Measurements from ENCODE around the gene RALGAPA2. TPM values are rescaled to one million over a fixed set of nuclear protein-coding genes. Genes with fewer than 3 reads are reported as not detected.

The RALGAPA2 gene
- total and polyA plus RNA-seq, 4 donors: 14.4 to 24.8 (median 18.0) TPM

DNA sequence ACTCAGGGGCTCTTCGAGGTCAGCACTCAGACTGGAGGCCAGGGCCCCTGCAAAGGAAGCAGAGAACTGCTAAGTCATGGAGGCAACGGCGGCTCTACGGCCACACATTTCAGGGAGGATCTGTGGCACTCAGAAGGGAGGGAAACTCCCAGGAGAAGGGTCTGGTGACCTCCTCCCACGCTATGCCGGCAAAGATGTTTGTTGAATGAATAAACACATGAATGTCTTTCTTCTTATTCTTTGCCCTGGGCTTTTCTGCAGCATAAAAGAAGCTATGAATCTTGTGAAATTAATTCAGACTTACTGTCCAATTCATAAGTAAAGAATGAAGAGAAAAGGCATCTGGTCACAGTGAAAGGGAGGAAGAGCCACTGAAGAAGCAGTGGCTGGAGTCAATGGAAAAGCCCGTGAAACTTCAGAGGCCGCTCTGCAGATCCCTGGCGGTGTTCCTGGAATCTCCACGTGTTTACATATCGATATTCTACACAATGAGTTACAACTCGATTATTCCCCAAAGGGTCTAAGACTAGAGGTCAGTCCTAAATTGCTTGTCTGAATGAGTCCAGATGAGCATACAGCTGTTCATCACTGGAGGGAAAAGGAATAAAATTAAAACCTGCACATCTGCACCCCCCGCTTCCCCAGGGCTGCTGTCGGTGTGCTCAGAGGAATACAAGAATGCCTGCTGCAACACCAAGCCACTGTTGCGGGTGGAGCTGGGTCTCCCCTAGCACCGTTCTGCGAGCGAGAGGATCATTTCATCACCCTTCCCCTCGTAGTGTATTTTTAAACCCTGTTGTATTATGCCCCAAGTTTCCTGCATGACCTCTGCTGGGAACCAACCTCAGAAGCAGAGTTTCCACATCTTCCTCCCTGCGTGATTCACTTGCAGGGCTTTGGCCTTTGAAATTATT is 319.0 kb downstream of the RALGAPA2 start:
- 68% methylated on average over 9 of the region's 20 CpGs for WGBS (ENCODE audit: insufficient coverage)
- no peak for DNase-seq (ENCODE audit: low read depth in 4 of 6, low spot score in 6 of 6)
- H3K9me3 ChIP-seq (ENCODE audit: control insufficient read depth, insufficient read depth, low read length): no peaks in the 10 kb centered on the region
- H3K27me3 ChIP-seq (ENCODE audit: control insufficient read depth, insufficient read depth, low read length): peaks cover 10% of the 10 kb centered on the region
- H3K4me1 ChIP-seq (ENCODE audit: control insufficient read depth, insufficient read depth, low read length): peaks cover 8% of the 10 kb centered on the region
- no peak overlapping the region for H3K27ac ChIP-seq (ENCODE audit: low read depth, low read length)
- peaks cover 32% of the 10 kb centered on the region for H3K36me3 ChIP-seq (ENCODE audit: control insufficient read depth, insufficient read depth, low read length)
- H3K4me3 ChIP-seq (ENCODE audit: low read depth, low read length): no peak overlapping the region

DNA sequence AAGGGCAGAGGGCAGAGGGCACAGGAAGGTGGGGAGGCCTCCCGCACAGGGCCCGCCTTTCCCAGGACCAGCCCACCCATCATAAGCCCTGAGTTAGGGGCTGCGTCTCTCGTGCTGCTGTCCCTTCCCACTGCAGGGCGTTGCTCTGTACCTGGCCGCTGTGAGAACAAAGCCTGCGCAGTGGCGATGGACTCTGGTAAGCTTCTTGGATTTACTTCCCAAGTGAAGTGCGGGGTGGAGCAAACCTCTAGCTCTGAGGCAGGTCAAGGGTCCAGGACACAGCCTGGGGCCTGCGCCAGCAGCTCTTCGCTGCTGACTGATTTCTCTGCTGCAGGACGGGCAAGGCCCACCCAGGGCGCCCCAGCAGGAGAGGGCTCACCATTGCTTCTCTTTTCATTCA is 320.7 kb downstream of the RALGAPA2 start:
- Histone ChIP-seq H3K27me3 (ENCODE audit: control insufficient read depth, insufficient read depth, low read length) (peaks cover 5% of the 10 kb centered on the region), H3K9me3 (ENCODE audit: control insufficient read depth, insufficient read depth, low read length) (no peaks in the 10 kb centered on the region), H3K4me1 (ENCODE audit: control insufficient read depth, insufficient read depth, low read length) (peaks cover 4% of the 10 kb centered on the region), H3K36me3 (ENCODE audit: control insufficient read depth, insufficient read depth, low read length) (peaks cover 32% of the 10 kb centered on the region), H3K4me3 (ENCODE audit: low read depth, low read length) (no peak overlapping the region), H3K27ac (ENCODE audit: low read depth, low read length) (no peak overlapping the region)
- 87% methylated on average over 13 of the region's 13 CpGs for WGBS (ENCODE audit: insufficient coverage)
- DNase-seq (ENCODE audit: low read depth in 4 of 6, low spot score in 6 of 6): no peak

DNA sequence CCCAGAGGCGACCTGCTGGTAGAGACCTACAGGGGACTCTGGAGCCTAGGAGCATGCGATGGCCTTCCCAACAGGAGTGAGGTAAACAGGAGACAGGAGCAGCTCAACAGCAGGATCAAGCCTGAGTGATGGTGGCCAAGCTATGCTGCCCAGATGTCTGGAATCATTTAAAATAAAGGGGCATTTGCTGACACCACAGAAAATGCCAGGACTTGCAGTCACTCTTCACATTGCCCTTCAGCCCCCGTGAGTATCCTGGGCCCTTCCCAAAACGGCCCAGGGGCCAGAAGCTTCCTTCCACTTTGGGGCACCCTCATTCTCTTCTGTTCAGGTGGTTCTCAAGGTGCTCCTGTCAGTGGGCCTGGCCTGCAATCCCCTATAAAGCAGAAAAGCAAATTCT is 321.3 kb downstream of the RALGAPA2 start:
- no peak for DNase-seq (ENCODE audit: low read depth in 4 of 6, low spot score in 6 of 6)
- Histone ChIP-seq H3K4me1 (ENCODE audit: control insufficient read depth, insufficient read depth, low read length) (peaks cover 4% of the 10 kb centered on the region), H3K4me3 (ENCODE audit: low read depth, low read length) (no peak overlapping the region), H3K9me3 (ENCODE audit: control insufficient read depth, insufficient read depth, low read length) (no peaks in the 10 kb centered on the region), H3K27me3 (ENCODE audit: control insufficient read depth, insufficient read depth, low read length) (peaks cover 5% of the 10 kb centered on the region), H3K27ac (ENCODE audit: low read depth, low read length) (no peak overlapping the region), H3K36me3 (ENCODE audit: control insufficient read depth, insufficient read depth, low read length) (peaks cover 28% of the 10 kb centered on the region)
- 92% methylated on average over 4 of the region's 4 CpGs for WGBS (ENCODE audit: insufficient coverage)

DNA sequence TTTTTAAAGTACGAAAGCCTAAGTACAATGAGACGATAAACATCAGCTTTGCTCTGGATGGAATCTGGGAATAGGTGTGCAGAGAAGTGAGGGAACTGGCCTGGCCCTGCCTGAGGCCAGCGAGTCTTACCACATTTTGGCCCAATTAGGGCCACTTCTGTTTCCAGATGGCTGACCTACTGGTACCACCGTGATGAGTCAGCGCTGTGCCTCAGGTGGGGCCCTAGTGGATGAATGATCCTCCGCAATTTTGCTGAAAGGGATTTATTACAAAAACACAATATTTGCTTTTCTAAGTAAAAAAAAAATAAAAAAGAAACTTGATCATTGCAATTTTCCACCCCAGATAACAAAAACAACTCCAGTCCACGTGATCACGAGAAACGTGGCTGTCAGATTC is 322.1 kb downstream of the RALGAPA2 start:
- 100% methylated on average over 6 of the region's 9 CpGs for WGBS (ENCODE audit: insufficient coverage)
- Histone ChIP-seq H3K27me3 (ENCODE audit: control insufficient read depth, insufficient read depth, low read length) (peaks cover 4% of the 10 kb centered on the region), H3K27ac (ENCODE audit: low read depth, low read length) (no peak overlapping the region), H3K9me3 (ENCODE audit: control insufficient read depth, insufficient read depth, low read length) (no peaks in the 10 kb centered on the region), H3K4me1 (ENCODE audit: control insufficient read depth, insufficient read depth, low read length) (peaks cover 4% of the 10 kb centered on the region), H3K4me3 (ENCODE audit: low read depth, low read length) (no peak overlapping the region), H3K36me3 (ENCODE audit: control insufficient read depth, insufficient read depth, low read length) (peaks cover 21% of the 10 kb centered on the region)
- no peak for DNase-seq (ENCODE audit: low read depth in 4 of 6, low spot score in 6 of 6)

DNA sequence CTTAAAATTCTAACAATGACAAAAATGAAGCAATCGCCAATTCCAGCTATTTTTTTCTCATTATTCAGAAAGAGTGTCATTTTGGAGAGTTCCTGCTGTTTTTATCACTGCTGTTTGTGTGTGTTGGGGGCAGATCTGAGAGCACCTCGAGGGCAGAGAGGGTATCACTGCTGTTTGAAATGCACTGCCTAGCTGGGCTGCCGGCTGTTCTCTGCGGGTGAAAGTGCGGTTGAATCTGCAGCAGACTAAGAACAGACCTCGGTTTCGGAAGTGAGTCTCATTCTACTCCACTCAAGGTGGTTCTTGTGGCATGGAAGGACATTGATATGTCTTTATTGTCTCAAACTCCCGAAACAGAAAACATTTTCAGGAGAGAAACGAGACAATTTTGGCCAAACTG is 326.3 kb downstream of the RALGAPA2 start:
- no peak overlapping the region for H3K27ac ChIP-seq (ENCODE audit: low read depth, low read length)
- H3K27me3 ChIP-seq (ENCODE audit: control insufficient read depth, insufficient read depth, low read length): peaks cover 7% of the 10 kb centered on the region
- no peaks in the 10 kb centered on the region for H3K4me1 ChIP-seq (ENCODE audit: control insufficient read depth, insufficient read depth, low read length)
- 68% methylated on average over 4 of the region's 9 CpGs for WGBS (ENCODE audit: insufficient coverage)
- H3K9me3 ChIP-seq (ENCODE audit: control insufficient read depth, insufficient read depth, low read length): peaks cover under 1% of the 10 kb centered on the region
- DNase-seq (ENCODE audit: low read depth in 4 of 6, low spot score in 6 of 6): no peak
- peaks cover 2% of the 10 kb centered on the region for H3K36me3 ChIP-seq (ENCODE audit: control insufficient read depth, insufficient read depth, low read length)
- no peak overlapping the region for H3K4me3 ChIP-seq (ENCODE audit: low read depth, low read length)

DNA sequence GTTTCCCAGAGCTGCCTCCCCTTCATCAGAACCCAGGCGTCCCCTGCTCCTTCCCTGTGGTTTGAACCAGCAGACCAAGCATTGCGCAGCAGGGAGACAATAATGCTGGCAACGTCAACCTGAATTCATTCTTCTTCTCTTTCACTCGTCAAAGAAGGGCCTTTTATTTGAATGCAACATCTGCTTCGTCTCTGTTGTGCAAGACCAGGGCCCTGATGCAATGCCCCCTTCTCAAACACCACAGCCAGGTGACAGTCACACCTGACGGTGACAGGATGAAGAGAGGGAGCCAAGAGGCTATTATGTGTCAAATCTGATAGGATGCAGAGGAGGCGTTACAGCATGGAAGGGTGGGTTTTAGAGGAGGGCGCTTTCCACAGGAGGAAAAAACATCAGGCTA is 336.6 kb downstream of the RALGAPA2 start:
- Histone ChIP-seq H3K36me3 (ENCODE audit: control insufficient read depth, insufficient read depth, low read length) (no peaks in the 10 kb centered on the region), H3K27ac (ENCODE audit: low read depth, low read length) (no peak overlapping the region), H3K4me3 (ENCODE audit: low read depth, low read length) (no peak overlapping the region), H3K27me3 (ENCODE audit: control insufficient read depth, insufficient read depth, low read length) (peaks cover 50% of the 10 kb centered on the region), H3K4me1 (ENCODE audit: control insufficient read depth, insufficient read depth, low read length) (no peaks in the 10 kb centered on the region), H3K9me3 (ENCODE audit: control insufficient read depth, insufficient read depth, low read length) (no peaks in the 10 kb centered on the region)
- DNase-seq (ENCODE audit: low read depth in 4 of 6, low spot score in 6 of 6): no peak
- WGBS (ENCODE audit: insufficient coverage): 64% methylated on average over 6 of the region's 8 CpGs

DNA sequence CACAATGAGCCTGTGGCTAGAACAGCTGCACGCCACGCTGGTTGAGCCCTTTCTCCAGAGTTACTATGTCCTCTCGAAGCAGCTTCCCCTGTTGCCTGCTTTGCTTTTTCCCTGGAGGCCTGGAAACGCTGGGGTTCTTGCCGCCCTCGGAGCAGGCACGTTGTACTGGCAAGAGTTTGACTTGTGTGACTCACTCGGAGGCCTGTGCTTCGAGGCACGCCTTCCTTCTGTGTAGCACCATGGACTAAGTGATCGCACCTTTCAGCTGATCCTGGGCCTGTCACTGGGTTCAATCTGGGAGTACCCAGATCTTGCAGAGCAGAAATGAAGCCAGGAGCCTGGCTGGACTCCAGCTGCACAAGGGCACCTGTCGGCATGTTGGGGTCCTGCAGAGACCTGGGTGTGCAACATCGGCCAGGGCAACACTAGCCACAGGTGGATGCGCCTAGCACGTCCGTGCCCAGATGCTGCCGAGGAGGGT is 339.3 kb downstream of the RALGAPA2 start:
- Histone ChIP-seq H3K9me3 (ENCODE audit: control insufficient read depth, insufficient read depth, low read length) (no peaks in the 10 kb centered on the region), H3K27me3 (ENCODE audit: control insufficient read depth, insufficient read depth, low read length) (peaks cover 63% of the 10 kb centered on the region)
- DNase-seq (ENCODE audit: low read depth in 4 of 6, low spot score in 6 of 6): no peak

DNA sequence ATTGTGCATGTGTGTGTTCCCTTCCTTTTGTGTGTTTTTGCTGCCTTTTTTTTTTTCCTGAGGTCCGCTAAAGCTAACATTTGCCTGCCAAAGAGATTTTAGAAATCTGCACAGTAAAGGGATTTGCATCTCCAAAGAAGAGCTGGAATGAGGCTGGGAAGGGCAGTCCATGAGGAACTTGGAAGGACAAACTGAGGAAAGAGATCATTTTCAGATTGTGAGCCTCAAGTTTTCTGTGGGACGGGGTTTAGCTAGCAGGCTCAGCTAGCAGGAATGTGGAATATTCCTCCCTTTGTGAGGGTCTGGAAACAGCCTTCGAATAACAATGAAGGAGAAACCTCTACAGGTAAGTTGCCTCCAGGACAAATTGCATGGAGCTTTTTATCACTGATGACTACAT is 340.8 kb downstream of the RALGAPA2 start:
- 35% methylated on average over 3 of the region's 3 CpGs for WGBS (ENCODE audit: insufficient coverage)
- no peak overlapping the region for H3K4me3 ChIP-seq (ENCODE audit: low read depth, low read length)
- peaks cover 18% of the 10 kb centered on the region for H3K4me1 ChIP-seq (ENCODE audit: control insufficient read depth, insufficient read depth, low read length)
- no peaks in the 10 kb centered on the region for H3K9me3 ChIP-seq (ENCODE audit: control insufficient read depth, insufficient read depth, low read length)
- DNase-seq (ENCODE audit: low read depth in 4 of 6, low spot score in 6 of 6): peak in 1 of 6 donors; percentile 33
- no peak overlapping the region for H3K27ac ChIP-seq (ENCODE audit: low read depth, low read length)
- peaks cover 72% of the 10 kb centered on the region for H3K27me3 ChIP-seq (ENCODE audit: control insufficient read depth, insufficient read depth, low read length)
- no peaks in the 10 kb centered on the region for H3K36me3 ChIP-seq (ENCODE audit: control insufficient read depth, insufficient read depth, low read length)

More for the DNA sequence above, 339.3 kb downstream of the RALGAPA2 start:
- H3K27ac ChIP-seq (ENCODE audit: low read depth, low read length): no peak overlapping the region
- 63% methylated on average over 17 of the region's 17 CpGs for WGBS (ENCODE audit: insufficient coverage)
- peaks cover 8% of the 10 kb centered on the region for H3K4me1 ChIP-seq (ENCODE audit: control insufficient read depth, insufficient read depth, low read length)
- no peaks in the 10 kb centered on the region for H3K36me3 ChIP-seq (ENCODE audit: control insufficient read depth, insufficient read depth, low read length)
- H3K4me3 ChIP-seq (ENCODE audit: low read depth, low read length): no peak overlapping the region

DNA sequence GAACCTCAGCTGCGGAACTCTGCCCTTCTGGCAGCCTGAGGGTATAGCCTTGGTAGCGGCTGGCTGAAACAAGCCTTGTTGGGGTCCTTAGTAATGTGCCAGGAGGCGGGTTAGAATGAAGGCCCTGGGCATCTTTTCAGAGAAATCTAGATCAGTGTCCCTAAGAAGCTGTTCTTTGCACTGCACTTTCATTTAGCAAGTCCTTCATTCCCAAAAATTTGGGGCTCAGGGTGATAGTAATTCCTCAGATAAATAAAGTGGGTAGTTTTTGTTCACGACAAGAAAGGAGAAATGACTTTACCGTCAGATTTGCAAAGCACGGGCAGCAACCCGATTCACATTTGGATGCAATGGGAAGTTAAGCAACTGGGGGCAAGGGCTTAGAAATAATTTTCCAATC is 341.4 kb downstream of the RALGAPA2 start:
- Histone ChIP-seq H3K36me3 (ENCODE audit: control insufficient read depth, insufficient read depth, low read length) (no peaks in the 10 kb centered on the region), H3K27ac (ENCODE audit: low read depth, low read length) (no peak overlapping the region), H3K9me3 (ENCODE audit: control insufficient read depth, insufficient read depth, low read length) (no peaks in the 10 kb centered on the region), H3K27me3 (ENCODE audit: control insufficient read depth, insufficient read depth, low read length) (peaks cover 78% of the 10 kb centered on the region), H3K4me3 (ENCODE audit: low read depth, low read length) (no peak overlapping the region), H3K4me1 (ENCODE audit: control insufficient read depth, insufficient read depth, low read length) (peaks cover 20% of the 10 kb centered on the region)
- peak in 1 of 6 donors; percentile 53 for DNase-seq (ENCODE audit: low read depth in 4 of 6, low spot score in 6 of 6)
- 23% methylated on average over 6 of the region's 7 CpGs for WGBS (ENCODE audit: insufficient coverage)

DNA sequence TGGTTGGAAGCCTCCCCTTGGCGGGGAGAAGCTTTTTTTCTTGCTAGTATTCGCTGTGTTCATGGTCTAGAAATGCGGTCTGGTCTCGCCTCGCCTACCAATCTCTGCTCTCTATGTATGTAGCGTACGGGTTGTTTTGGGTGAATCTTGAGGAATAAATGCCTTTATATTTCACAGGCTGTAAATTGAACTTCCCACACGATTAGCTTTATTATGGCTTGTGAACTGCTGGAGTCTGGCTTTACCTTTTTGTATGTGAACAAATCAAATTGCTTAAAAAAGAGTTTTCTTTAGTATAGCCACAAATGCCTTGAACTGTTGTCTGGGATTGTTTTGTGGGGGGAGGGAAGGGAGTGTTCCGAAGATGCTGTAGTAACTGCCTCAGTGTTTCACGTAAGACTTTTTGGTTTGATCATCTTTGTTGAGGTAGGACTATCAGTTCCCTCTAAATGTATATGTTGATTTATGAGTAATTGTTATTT is 342.3 kb downstream of the RALGAPA2 start:
- Histone ChIP-seq H3K27ac (ENCODE audit: low read depth, low read length) (no peak overlapping the region), H3K27me3 (ENCODE audit: control insufficient read depth, insufficient read depth, low read length) (peaks cover 82% of the 10 kb centered on the region), H3K36me3 (ENCODE audit: control insufficient read depth, insufficient read depth, low read length) (no peaks in the 10 kb centered on the region), H3K4me1 (ENCODE audit: control insufficient read depth, insufficient read depth, low read length) (peaks cover 22% of the 10 kb centered on the region), H3K4me3 (ENCODE audit: low read depth, low read length) (peak overlapping the region; percentile 29), H3K9me3 (ENCODE audit: control insufficient read depth, insufficient read depth, low read length) (no peaks in the 10 kb centered on the region)
- DNase-seq (ENCODE audit: low read depth in 4 of 6, low spot score in 6 of 6): peak in 2 of 6 donors; percentile 28 to 68
- WGBS (ENCODE audit: insufficient coverage): no CpG with 5 or more reads among the region's 10 CpGs
